Measurements from ENCODE around the gene HAUS5. TPM values are rescaled to one million over a fixed set of nuclear protein-coding genes. Genes with fewer than 3 reads are reported as not detected.

The HAUS5 gene
- total RNA-seq, 3 donors from 2014 or later (not counting 1 experiment from before 2014, with no cell fraction given): 17.5 to 26.4 (median 21.6) TPM

- intact Hi-C loops (cut with micrococcal nuclease): no loop called here
- H3K27me3 Mint-ChIP-seq (ENCODE audit: low read depth in 2 of 2): peaks cover 9 to 20% of the 10 kb centered on the region in 2 donors
- WGBS (ENCODE audit: insufficient coverage): 90% methylated on average over 1 of the region's 1 CpG
These were observed 41.0 kb upstream of the HAUS5 start for GRCh38 chr19:35571406-35571965.

GRCh38 chr19:35577918-35578317 lies 34.6 kb upstream of the HAUS5 start:
- no peak for TF ChIP-seq CTCF (IDR thresholded peaks at IDR 0.05)
- H3K36me3 Mint-ChIP-seq: peaks cover 16% of the 10 kb centered on the region
- Histone ChIP-seq H3K27ac (ENCODE audit: low read length) (no peak overlapping the region), H3K27me3 (ENCODE audit: control insufficient read depth, insufficient read depth, low read length) (no peaks in the 10 kb centered on the region), H3K4me1 (ENCODE audit: control insufficient read depth, insufficient read depth, low read length) (no peaks in the 10 kb centered on the region), H3K9me3 (ENCODE audit: control insufficient read depth, insufficient read depth, low read length) (peaks cover 22% of the 10 kb centered on the region), H3K4me3 (ENCODE audit: low read length) (no peak overlapping the region), H3K36me3 (ENCODE audit: control insufficient read depth, insufficient read depth, low read length) (no peaks in the 10 kb centered on the region)
- DNase-seq (no peak), ATAC-seq (no peak)
- 40% methylated on average over 1 of the region's 1 CpG for WGBS (ENCODE audit: insufficient coverage)
- H3K4me3 Mint-ChIP-seq: no peak overlapping the region
- intact Hi-C loops (cut with micrococcal nuclease): no loop called here
- H3K27me3 Mint-ChIP-seq (ENCODE audit: low read depth in 2 of 2): peaks cover 13 to 16% of the 10 kb centered on the region in 2 donors
- no peak overlapping the region for H3K27ac Mint-ChIP-seq
- no peaks in the 10 kb centered on the region for H3K4me1 Mint-ChIP-seq
- H3K9me3 Mint-ChIP-seq: peaks cover 10 to 19% of the 10 kb centered on the region in 2 donors

More at GRCh38 chr19:35571406-35571965, 41.0 kb upstream of the HAUS5 start:
- Mint-ChIP-seq H3K9me3 (peaks cover 4 to 11% of the 10 kb centered on the region in 2 donors), H3K27ac (no peak overlapping the region), H3K36me3 (peaks cover 13% of the 10 kb centered on the region), H3K4me3 (no peak overlapping the region), H3K4me1 (no peaks in the 10 kb centered on the region)
- no peak for ATAC-seq
- Histone ChIP-seq H3K27ac (ENCODE audit: low read length) (no peak overlapping the region), H3K4me1 (ENCODE audit: control insufficient read depth, insufficient read depth, low read length) (no peaks in the 10 kb centered on the region), H3K27me3 (ENCODE audit: control insufficient read depth, insufficient read depth, low read length) (peaks cover 2% of the 10 kb centered on the region), H3K36me3 (ENCODE audit: control insufficient read depth, insufficient read depth, low read length) (no peaks in the 10 kb centered on the region), H3K9me3 (ENCODE audit: control insufficient read depth, insufficient read depth, low read length) (peaks cover 11% of the 10 kb centered on the region), H3K4me3 (ENCODE audit: low read length) (no peak overlapping the region)
- no peak for TF ChIP-seq CTCF (IDR thresholded peaks at IDR 0.05)
- no peak for DNase-seq

GRCh38 chr19:35578707-35579106 lies 33.8 kb upstream of the HAUS5 start:
- DNase-seq (no peak), ATAC-seq (no peak)
- H3K4me1 Mint-ChIP-seq: no peaks in the 10 kb centered on the region
- H3K36me3 Mint-ChIP-seq: peaks cover 16% of the 10 kb centered on the region
- H3K27ac ChIP-seq (ENCODE audit: low read length): no peak overlapping the region
- no peaks in the 10 kb centered on the region for H3K4me1 ChIP-seq (ENCODE audit: control insufficient read depth, insufficient read depth, low read length)
- peaks cover 22% of the 10 kb centered on the region for H3K9me3 ChIP-seq (ENCODE audit: control insufficient read depth, insufficient read depth, low read length)
- 84% methylated on average over 7 of the region's 7 CpGs for WGBS (ENCODE audit: insufficient coverage)
- intact Hi-C loops (cut with micrococcal nuclease): no loop called here
- H3K36me3 ChIP-seq (ENCODE audit: control insufficient read depth, insufficient read depth, low read length): no peaks in the 10 kb centered on the region
- no peak overlapping the region for H3K4me3 ChIP-seq (ENCODE audit: low read length)
- peaks cover 10 to 19% of the 10 kb centered on the region in 2 donors for H3K9me3 Mint-ChIP-seq
- H3K27me3 Mint-ChIP-seq (ENCODE audit: low read depth in 2 of 2): peaks cover 11 to 18% of the 10 kb centered on the region in 2 donors
- TF ChIP-seq CTCF (IDR thresholded peaks at IDR 0.05): no peak
- no peaks in the 10 kb centered on the region for H3K27me3 ChIP-seq (ENCODE audit: control insufficient read depth, insufficient read depth, low read length)
- no peak overlapping the region for H3K4me3 Mint-ChIP-seq
- no peak overlapping the region for H3K27ac Mint-ChIP-seq

- Histone ChIP-seq H3K4me3 (ENCODE audit: low read length) (no peak overlapping the region), H3K36me3 (ENCODE audit: control insufficient read depth, insufficient read depth, low read length) (no peaks in the 10 kb centered on the region), H3K4me1 (ENCODE audit: control insufficient read depth, insufficient read depth, low read length) (no peaks in the 10 kb centered on the region), H3K27ac (ENCODE audit: low read length) (no peak overlapping the region), H3K9me3 (ENCODE audit: control insufficient read depth, insufficient read depth, low read length) (no peaks in the 10 kb centered on the region), H3K27me3 (ENCODE audit: control insufficient read depth, insufficient read depth, low read length) (no peaks in the 10 kb centered on the region)
- TF ChIP-seq CTCF (IDR thresholded peaks at IDR 0.05): no peak
- 86% methylated on average over 1 of the region's 1 CpG for WGBS (ENCODE audit: insufficient coverage)
- H3K4me3 Mint-ChIP-seq: no peak overlapping the region
- ATAC-seq (no peak), DNase-seq (no peak)
- H3K36me3 Mint-ChIP-seq: no peaks in the 10 kb centered on the region
- H3K9me3 Mint-ChIP-seq: peaks cover 0 to 1% of the 10 kb centered on the region in 2 donors
- H3K27me3 Mint-ChIP-seq (ENCODE audit: low read depth in 2 of 2): peaks cover 21 to 33% of the 10 kb centered on the region in 2 donors
- H3K27ac Mint-ChIP-seq: no peak overlapping the region
- H3K4me1 Mint-ChIP-seq: no peaks in the 10 kb centered on the region
- intact Hi-C loops (cut with micrococcal nuclease): no loop called here
These were observed 29.8 kb upstream of the HAUS5 start for GRCh38 chr19:35582760-35583159.
